ENCODE measurements around the gene KDM8. TPM values are rescaled to one million over a fixed set of nuclear protein-coding genes. Genes with fewer than 3 reads are reported as not detected.

KDM8 gene
- 1.8 and 3.4 TPM in 2 replicates for total RNA-seq

- peak; percentile 99 to 100 for DNase-seq (ENCODE audit: low read depth in 2 of 2)
Observed at GRCh38 chr16:27203507-27204311, at the start of gene KDM8. Gene KDM8, plus strand, starts transcription at chr16:27203526. Its CDS starts 6,598 bp downstream, at chr16:27210124.

- DNase-seq (ENCODE audit: low read depth in 2 of 2), result peak in 1 of 2 donors; percentile 40
Observed at GRCh38 chr16:27154705-27155521, 48.4 kb upstream of the KDM8 start.

- DNase-seq (ENCODE audit: low read depth in 2 of 2), result no peak
Observed at GRCh38 chr16:27156579-27156978, 46.7 kb upstream of the KDM8 start.

- DNase-seq (ENCODE audit: low read depth in 2 of 2), result no peak
Observed at GRCh38 chr16:27161398-27161797, 41.9 kb upstream of the KDM8 start.

GRCh38 chr16:27164352-27164751 lies 39.0 kb upstream of the KDM8 start:
- no peak for DNase-seq (ENCODE audit: low read depth in 2 of 2)

GRCh38 chr16:27165576-27165975 lies 37.8 kb upstream of the KDM8 start:
- DNase-seq (ENCODE audit: low read depth in 2 of 2), result no peak

- DNase-seq (ENCODE audit: low read depth in 2 of 2), result no peak
Observed at GRCh38 chr16:27168790-27169189, 34.5 kb upstream of the KDM8 start.

GRCh38 chr16:27169511-27170071 lies 33.7 kb upstream of the KDM8 start:
- peak in 1 of 2 donors; percentile 22 for DNase-seq (ENCODE audit: low read depth in 2 of 2)

GRCh38 chr16:27171584-27171983 lies 31.7 kb upstream of the KDM8 start:
- no peak for DNase-seq (ENCODE audit: low read depth in 2 of 2)

GRCh38 chr16:27174007-27174406 lies 29.3 kb upstream of the KDM8 start:
- DNase-seq (ENCODE audit: low read depth in 2 of 2), result peak; percentile 20 to 29

GRCh38 chr16:27174798-27175197 lies 28.5 kb upstream of the KDM8 start:
- no peak for DNase-seq (ENCODE audit: low read depth in 2 of 2)

GRCh38 chr16:27175888-27176287 lies 27.4 kb upstream of the KDM8 start:
- DNase-seq (ENCODE audit: low read depth in 2 of 2), result no peak

GRCh38 chr16:27177031-27177774 lies 26.1 kb upstream of the KDM8 start:
- peak in 1 of 2 donors; percentile 37 for DNase-seq (ENCODE audit: low read depth in 2 of 2)

GRCh38 chr16:27179500-27180072 lies 23.7 kb upstream of the KDM8 start:
- DNase-seq (ENCODE audit: low read depth in 2 of 2), result peak; percentile 52 to 75

- DNase-seq (ENCODE audit: low read depth in 2 of 2), result no peak
Observed at GRCh38 chr16:27181019-27181790, 22.1 kb upstream of the KDM8 start.

GRCh38 chr16:27182906-27183405 lies 20.4 kb upstream of the KDM8 start:
- no peak for DNase-seq (ENCODE audit: low read depth in 2 of 2)

- no peak for DNase-seq (ENCODE audit: low read depth in 2 of 2)
Observed at GRCh38 chr16:27185776-27186130, 17.6 kb upstream of the KDM8 start.

GRCh38 chr16:27188633-27189032 lies 14.7 kb upstream of the KDM8 start:
- no peak for DNase-seq (ENCODE audit: low read depth in 2 of 2)

- DNase-seq (ENCODE audit: low read depth in 2 of 2), result no peak
Observed at GRCh38 chr16:27189335-27189972, 13.9 kb upstream of the KDM8 start.

All from dermis microvascular lymphatic vessel endothelial cell (primary cell).